Stomach smooth muscle (tissue), 2 donors: ENCODE data around the gene PRDM13.
"Not testable (repeated sequence)": the region's sequence is repeated elsewhere in the genome, so short reads cannot be mapped to it uniquely, and the experiment has no call there.

Experiments
- H3K27ac ChIP-seq: one replicate; pipeline ENCODE4 v1.7.0; 2013; ENCODE audit warnings: mild to moderate bottlenecking, low read length, inconsistent platforms
- H3K27me3 ChIP-seq, 2 donors: one replicate each; pipeline ENCODE4 v1.7.0; 2013; ENCODE audit warnings: low read length in 2 of 2; ENCODE audit not compliant: insufficient read depth in 2 of 2, control insufficient read depth in 1 of 2
- H3K36me3 ChIP-seq, 2 donors: one replicate each; pipeline ENCODE4 v1.7.0; 2013; ENCODE audit warnings: low read length in 2 of 2; ENCODE audit not compliant: control insufficient read depth in 2 of 2, insufficient read depth in 2 of 2
- H3K4me1 ChIP-seq: one replicate; pipeline ENCODE4 v1.7.0; 2013; ENCODE audit warnings: low read length; ENCODE audit not compliant: control insufficient read depth, insufficient read depth
- H3K4me3 ChIP-seq, 2 donors: one replicate each; pipeline ENCODE4 v1.7.0; 2013; ENCODE audit warnings: low read length in 2 of 2
- H3K9ac ChIP-seq, 2 donors: one replicate each; pipeline ENCODE4 v1.7.0; 2013; ENCODE audit warnings: low read length in 2 of 2, mild to moderate bottlenecking in 1 of 2
- H3K9me3 ChIP-seq, 2 donors: one replicate each; pipeline ENCODE4 v1.7.0; 2013; ENCODE audit warnings: low read length in 2 of 2; ENCODE audit not compliant: control insufficient read depth in 2 of 2
- donor health status: healthy.
- donor health status: Pancreatic carcinoma.

The PRDM13 gene

DNA sequence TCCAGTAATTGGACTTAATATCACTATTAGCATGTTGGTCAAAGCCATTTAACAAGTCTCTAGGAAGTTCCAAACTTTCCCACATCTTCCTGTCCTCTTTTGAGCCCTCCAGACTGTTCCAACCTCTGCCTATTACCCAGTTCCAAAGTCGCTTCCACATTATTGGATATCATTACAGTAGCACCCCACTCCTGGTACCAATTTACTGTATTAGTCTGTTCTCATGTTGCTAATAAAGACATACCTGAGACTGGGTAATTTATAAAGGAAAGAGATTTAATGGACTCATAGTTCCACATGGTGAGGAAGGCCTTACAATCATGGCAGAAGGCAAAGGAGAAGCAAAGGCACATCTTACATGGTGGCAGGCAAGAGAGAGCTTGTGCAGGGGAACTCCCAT, 31.7 kb downstream of the PRDM13 start:
- H3K9ac ChIP-seq, H3K27ac ChIP-seq, H3K27me3 ChIP-seq, H3K36me3 ChIP-seq, H3K9me3 ChIP-seq, H3K4me3 ChIP-seq, H3K4me1 ChIP-seq: not testable (repeated sequence)

- H3K36me3 ChIP-seq, result no peaks in the 10 kb centered on the region
- no peak overlapping the region for H3K9ac ChIP-seq
- peaks cover 0 to 2% of the 10 kb centered on the region in 2 donors for H3K9me3 ChIP-seq
- H3K27me3 ChIP-seq, result no peaks in the 10 kb centered on the region
- no peaks in the 10 kb centered on the region for H3K4me1 ChIP-seq
- H3K27ac ChIP-seq, result no peak overlapping the region
- H3K4me3 ChIP-seq, result no peak overlapping the region
Measured at GRCh38 chr6:99641270-99641669, 34.6 kb downstream of the PRDM13 start.

GRCh38 chr6:99645986-99646385, 39.4 kb downstream of the PRDM13 start:
- H3K36me3 ChIP-seq, result no peaks in the 10 kb centered on the region
- no peak overlapping the region for H3K27ac ChIP-seq
- no peak overlapping the region for H3K9ac ChIP-seq
- H3K27me3 ChIP-seq, result peaks cover 2% of the 10 kb centered on the region in 2 donors
- no peaks in the 10 kb centered on the region for H3K4me1 ChIP-seq
- no peak overlapping the region for H3K4me3 ChIP-seq
- no peaks in the 10 kb centered on the region for H3K9me3 ChIP-seq

- not testable (repeated sequence) for H3K4me1 ChIP-seq, H3K27ac ChIP-seq, H3K9me3 ChIP-seq, H3K4me3 ChIP-seq, H3K36me3 ChIP-seq, H3K27me3 ChIP-seq, H3K9ac ChIP-seq
Measured at GRCh38 chr6:99650091-99650571, 43.5 kb downstream of the PRDM13 start.

DNA sequence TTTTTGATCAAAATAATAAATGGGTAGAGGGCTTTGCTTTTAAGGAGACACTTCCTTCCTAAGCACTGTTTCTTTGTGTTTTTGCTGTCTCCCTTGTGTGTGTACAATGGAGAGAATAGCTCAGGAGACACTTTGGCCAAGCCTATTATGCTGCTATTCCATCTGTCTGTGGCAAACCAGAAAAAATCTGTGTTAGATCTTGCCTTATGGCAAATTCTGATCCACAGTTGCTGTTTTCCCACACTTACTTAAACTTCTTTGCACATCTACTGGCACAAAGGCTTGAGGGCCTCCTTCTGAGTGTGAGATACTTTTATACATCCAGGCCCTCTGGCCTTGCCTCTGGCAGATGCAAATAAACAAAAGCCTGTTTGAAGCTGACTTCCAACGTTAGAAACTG, 53.6 kb downstream of the PRDM13 start:
- H3K4me3 ChIP-seq, result no peak overlapping the region
- no peaks in the 10 kb centered on the region for H3K9me3 ChIP-seq
- no peaks in the 10 kb centered on the region for H3K27me3 ChIP-seq
- no peaks in the 10 kb centered on the region for H3K4me1 ChIP-seq
- H3K27ac ChIP-seq, result no peak overlapping the region
- H3K9ac ChIP-seq, result no peak overlapping the region
- no peaks in the 10 kb centered on the region for H3K36me3 ChIP-seq

- no peaks in the 10 kb centered on the region for H3K9me3 ChIP-seq
Measured at GRCh38 chr6:99661870-99662269, 55.2 kb downstream of the PRDM13 start.

DNA sequence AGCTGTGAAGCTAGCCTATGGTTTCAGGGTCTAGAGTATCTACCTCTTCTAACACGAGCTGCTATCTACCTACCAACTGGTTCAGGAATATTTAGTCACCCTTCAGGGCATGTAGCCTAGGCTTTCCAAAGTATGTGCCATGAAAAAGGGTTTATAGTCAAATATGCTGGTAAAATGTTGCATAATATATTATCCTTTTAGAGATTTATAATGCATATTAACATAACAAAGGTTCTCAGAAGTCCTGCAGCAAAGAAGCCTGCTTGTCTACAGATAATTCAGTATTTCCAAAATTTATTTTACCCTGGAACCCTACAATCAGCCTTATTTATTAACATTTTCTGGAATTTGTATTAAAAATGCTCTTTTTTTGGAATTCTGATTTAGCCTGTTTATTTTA, 56.0 kb downstream of the PRDM13 start:
- Histone ChIP-seq H3K4me3 (no peak overlapping the region), H3K36me3 (no peaks in the 10 kb centered on the region), H3K27me3 (no peaks in the 10 kb centered on the region), H3K9ac (no peak overlapping the region), H3K27ac (no peak overlapping the region), H3K4me1 (no peaks in the 10 kb centered on the region), H3K9me3 (no peaks in the 10 kb centered on the region)

More at GRCh38 chr6:99661870-99662269, 55.2 kb downstream of the PRDM13 start:
- H3K27me3 ChIP-seq, result no peaks in the 10 kb centered on the region
- H3K9ac ChIP-seq, result no peak overlapping the region
- no peak overlapping the region for H3K27ac ChIP-seq
- no peaks in the 10 kb centered on the region for H3K4me1 ChIP-seq
- H3K36me3 ChIP-seq, result no peaks in the 10 kb centered on the region
- H3K4me3 ChIP-seq, result no peak overlapping the region
